HCT116 (cell line): ENCODE results near the gene ALOXE3. TPM values are rescaled to one million over a fixed set of nuclear protein-coding genes. Genes with fewer than 3 reads are reported as not detected.
A peak's percentile ranks its signal among the peaks of the same experiment; 100 is the strongest.

Experiments
- ATAC-seq: fragments of 200-7000 bp; cut with Tn5 transposase; 2 replicates; pipeline ENCODE4 v1.9.1; 2020; ENCODE audit warnings: mild to moderate bottlenecking, moderate library complexity
- BruUV-seq: library from RNA; stranded (reverse); fragments of 400-500 nt; replicated peaks from 2 replicates; lab custom pipeline; 2021; lab: Mats Ljungman, UMichigan
- CTCF ChIA-PET: fragments of 300-600 bp; sonication (Branson Sonifier 250); formaldehyde crosslinking; loops from one replicate; lab custom pipeline; 2021; ENCODE audit warnings: antibody characterized with exemption; lab: Charles Lee
- POLR2A ChIA-PET: fragments of 300-600, 350-600 bp; sonication (Branson Sonifier 250); formaldehyde crosslinking; loops from one replicate; lab custom pipeline; 2021; ENCODE audit warnings: antibody characterized with exemption; lab: Charles Lee
- RAD21 ChIA-PET, 2 experiments: fragments of 300-600 bp; sonication (Branson Sonifier 250); formaldehyde crosslinking; loops; one replicate each; lab custom pipeline; 2023; ENCODE audit warnings: low total read pairs in 2 of 2; ENCODE audit not compliant: uncharacterized antibody in 2 of 2, unreplicated experiment in 2 of 2, low non-redundant PET in 1 of 2; lab: Charles Lee
- DNase-seq: peaks from one replicate; pipeline ENCODE4 v3.0.0-alpha.2; 2010; ENCODE audit warnings: low read depth, low spot score
- H2AFZ ChIP-seq: fragments of 200-600 bp; shearing (Covaris generic), sonication (generic); 2 replicates; pipeline ENCODE4 v1.6.1; 2017; ENCODE audit warnings: low read depth, mixed run types, mixed read lengths, antibody characterized with exemption, low read length; ENCODE audit not compliant: poor library complexity, severe bottlenecking
- H3K27ac ChIP-seq: 2 replicates; pipeline ENCODE4 v1.5.1; 2012; ENCODE audit warnings: low read depth, low read length
- H3K27me3 ChIP-seq: fragments of 200-600 bp; sonication (generic); 2 replicates; pipeline ENCODE4 v1.6.1; 2016; ENCODE audit warnings: mixed run types, low read length, mixed read lengths; ENCODE audit not compliant: insufficient read depth
- H3K36me3 ChIP-seq, 2 experiments: fragments of 200-500 bp in 1 of 2; fragments of 200-600 bp in 1 of 2; sonication (Bioruptor generic) in 1 of 2; sonication (generic) in 1 of 2; 2 replicates each; pipeline versions ENCODE4 v1.5.1 to v1.6.1; 2014 to 2016; ENCODE audit warnings: low read length in 2 of 2, inconsistent platforms in 1 of 2, mixed read lengths in 1 of 2, mixed run types in 1 of 2; ENCODE audit not compliant: insufficient read depth in 2 of 2, control insufficient read depth in 1 of 2
- H3K4me1 ChIP-seq, 2 experiments: fragments of 200-600 bp in 1 of 2; sonication (generic) in 1 of 2; 2 replicates each; pipeline versions ENCODE4 v1.5.1 to v1.6.1; 2012 to 2017; ENCODE audit warnings: low read length in 2 of 2, inconsistent platforms in 1 of 2, mild to moderate bottlenecking in 1 of 2, mixed read lengths in 1 of 2, mixed run types in 1 of 2, moderate library complexity in 1 of 2; ENCODE audit not compliant: insufficient read depth in 2 of 2, control insufficient read depth in 1 of 2
- H3K4me2 ChIP-seq: fragments of 200-600 bp; sonication (generic); 2 replicates; pipeline ENCODE4 v1.6.1; 2017; ENCODE audit warnings: mixed run types, low read length, mixed read lengths
- H3K4me3 ChIP-seq, 2 experiments: fragments of 200-600 bp in 1 of 2; sonication (generic) in 1 of 2; replicated peaks in 1 of 2; 2 replicates each; pipeline ENCODE4 v1.5.1; 2011 to 2016; ENCODE audit warnings: low read length in 2 of 2, control low read depth in 1 of 2, low read depth in 1 of 2, mild to moderate bottlenecking in 1 of 2, mixed read lengths in 1 of 2, mixed run types in 1 of 2
- H3K79me2 ChIP-seq: fragments of 200-600 bp; sonication (generic); 2 replicates; pipeline ENCODE4 v1.6.1; 2017; ENCODE audit warnings: mild to moderate bottlenecking, mixed run types, low read length, moderate library complexity, mixed read lengths; ENCODE audit not compliant: insufficient read depth
- H3K9ac ChIP-seq: fragments of 200-600 bp; sonication (generic); 2 replicates; pipeline ENCODE4 v1.6.1; 2016; ENCODE audit warnings: low read length, mixed read lengths
- H3K9me2 ChIP-seq: fragments of 200-600 bp; sonication (generic), shearing (Covaris generic); 2 replicates; pipeline ENCODE4 v1.6.1; 2017; ENCODE audit warnings: mixed run types, mild to moderate bottlenecking, moderate library complexity; ENCODE audit not compliant: insufficient read depth
- H3K9me3 ChIP-seq, 2 experiments: fragments of 200-500 bp in 1 of 2; fragments of 200-600 bp in 1 of 2; sonication (Bioruptor generic) in 1 of 2; sonication (generic) in 1 of 2; 2 replicates each; pipeline ENCODE4 v1.6.1; 2014 to 2017; ENCODE audit warnings: low read length in 2 of 2, mixed read lengths in 2 of 2, inconsistent platforms in 1 of 2, low read depth in 1 of 2, mild to moderate bottlenecking in 1 of 2, mixed run types in 1 of 2, moderate library complexity in 1 of 2; ENCODE audit not compliant: control insufficient read depth in 1 of 2, insufficient read depth in 1 of 2
- H4K20me1 ChIP-seq: fragments of 200-600 bp; sonication (generic), shearing (Covaris generic); 2 replicates; pipeline ENCODE4 v1.6.1; 2017; ENCODE audit warnings: mixed run types, mild to moderate bottlenecking, moderate library complexity; ENCODE audit not compliant: insufficient read depth
- CEBPB ChIP-seq: IDR thresholded peaks from 2 replicates; pipeline ENCODE4 v1.6.1; 2012; ENCODE audit warnings: low read depth
- CTCF ChIP-seq, 3 experiments: fragments of 200-600 bp in 1 of 3; sonication (generic) in 1 of 3; IDR thresholded peaks in 2 of 3; conservative IDR thresholded peaks in 1 of 3; 2 replicates each; pipeline ENCODE4 v1.5.1; 2012 to 2017; ENCODE audit warnings: low read depth in 2 of 3, low read length in 2 of 3, antibody characterized with exemption in 1 of 3, borderline replicate concordance in 1 of 3, control low read depth in 1 of 3, mild to moderate bottlenecking in 1 of 3, mixed read lengths in 1 of 3, mixed run types in 1 of 3, moderate library complexity in 1 of 3; ENCODE audit not compliant: insufficient read depth in 1 of 3
- EGR1 ChIP-seq: IDR thresholded peaks from 2 replicates; pipeline ENCODE4 v1.6.1; 2012; ENCODE audit warnings: low read depth
- ELF1 ChIP-seq: IDR thresholded peaks from 2 replicates; pipeline ENCODE4 v1.6.1; 2012; ENCODE audit warnings: low read depth, borderline replicate concordance
- EZH2 ChIP-seq: fragments of 200-600 bp; sonication (generic); IDR thresholded peaks from 2 replicates; pipeline ENCODE4 v1.6.1; 2017; ENCODE audit warnings: antibody characterized with exemption, mixed run types
- RAD21 ChIP-seq: IDR thresholded peaks from 2 replicates; pipeline ENCODE4 v1.6.1; 2012; ENCODE audit warnings: low read depth, mild to moderate bottlenecking
- SRF ChIP-seq: IDR thresholded peaks from 2 replicates; pipeline ENCODE4 v1.6.1; 2012; ENCODE audit warnings: low read depth
- TCF7L2 ChIP-seq: IDR thresholded peaks from 2 replicates; pipeline ENCODE4 v1.7.0; 2011; ENCODE audit warnings: borderline replicate concordance, inconsistent platforms; ENCODE audit not compliant: insufficient read depth, insufficient read length; ENCODE audit errors: extremely low read depth
- YY1 ChIP-seq: IDR thresholded peaks from 2 replicates; pipeline ENCODE4 v1.6.1; 2011; ENCODE audit warnings: low read length, low read depth, moderate library complexity, mild to moderate bottlenecking; ENCODE audit not compliant: insufficient replicate concordance; ENCODE audit errors: extremely low read depth
- intact Hi-C: fragments of 100-400 bp; cut with micrococcal nuclease; formaldehyde crosslinking; loops from 2 replicates; pipeline ENCODE4 v1.10.0; 2022
- total RNA-seq: library from RNA; stranded (reverse); gene quantifications from one replicate; pipeline ENCODE4 v1.2.1, GENCODE V29; 2021; ENCODE audit not compliant: unreplicated experiment

The ALOXE3 gene
- total RNA-seq, 1 experiment from 2014 or later = 3.5 TPM

DNA sequence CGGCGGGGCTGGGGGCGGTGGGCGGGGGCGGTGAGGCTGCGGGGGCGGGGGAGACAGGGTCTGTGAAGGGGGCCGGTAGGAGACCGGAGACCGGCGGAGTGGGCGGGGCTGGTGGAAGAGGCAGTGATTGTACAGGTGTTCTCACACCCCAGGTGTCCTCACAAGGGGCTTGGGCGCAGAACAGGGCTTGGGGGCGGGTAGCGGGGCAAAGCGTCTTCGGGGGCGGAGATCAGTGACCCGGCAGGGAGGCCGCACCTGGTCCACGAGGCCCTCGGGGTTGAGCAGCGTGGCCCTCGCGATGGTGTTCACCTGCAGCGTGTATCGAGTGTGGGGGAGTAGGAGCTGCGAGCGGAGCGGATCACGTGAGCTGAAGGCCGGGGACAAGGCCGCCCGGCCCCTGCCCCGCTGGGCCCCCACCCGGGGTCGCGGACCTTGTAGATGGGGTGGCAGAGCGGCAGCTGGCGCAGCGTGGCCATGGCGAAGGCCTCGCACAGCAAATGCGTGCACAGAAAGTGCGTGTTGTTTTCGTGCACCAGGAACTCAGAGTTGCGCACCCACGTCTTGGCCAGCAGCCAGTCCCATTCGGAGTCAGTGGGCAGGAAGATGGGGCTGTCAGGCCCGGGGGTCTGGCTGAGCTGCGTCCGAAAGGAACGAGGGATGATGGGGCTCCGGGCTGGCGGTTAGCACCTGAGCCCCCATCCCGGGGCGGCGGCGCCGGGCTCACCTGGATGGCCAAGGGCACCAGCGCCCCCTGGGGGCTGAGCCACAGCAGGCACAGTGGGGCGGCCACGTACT lies 8.5 kb downstream of the ALOXE3 start:
- ATAC-seq (peak; percentile 99), DNase-seq (no peak)
- intact Hi-C loops = loop anchor here (1.0 kb wide), 1 partner anchor 50 kb away; no protein-coding TSS in a partner anchor
- no peak overlapping the region for H3K4me3 ChIP-seq
- no peaks in the 10 kb centered on the region for H3K9me2 ChIP-seq
- no TSS peak for BruUV-seq
- H3K79me2 ChIP-seq = no peaks in the 10 kb centered on the region
- ChIA-PET POLR2A (interaction anchor here (1.3 to 1.6 kb wide), 2 partner anchors 10 to 49 kb away, joined by 3 to 4 read pairs; no protein-coding TSS in a partner anchor), RAD21 (no interaction called here), CTCF (interaction anchor here (0.6 to 2.3 kb wide), 11 partner anchors 9 to 50 kb away, joined by 3 to 17 read pairs (median 4); no protein-coding TSS in a partner anchor)
- H3K36me3 ChIP-seq = no peaks in the 10 kb centered on the region
- peaks cover 0 to 9% of the 10 kb centered on the region in 2 experiments; a peak in 2 of 4 replicates for H3K4me1 ChIP-seq
- H3K4me2 ChIP-seq = peak overlapping the region; percentile 39
- H3K27ac ChIP-seq = no peak overlapping the region
- no peaks in the 10 kb centered on the region for H3K27me3 ChIP-seq
- H2AFZ ChIP-seq = no peak overlapping the region
- H3K9ac ChIP-seq = no peak overlapping the region
- no peaks in the 10 kb centered on the region for H3K9me3 ChIP-seq
- H4K20me1 ChIP-seq = no peaks in the 10 kb centered on the region
- TF ChIP-seq ELF1 (no peak), YY1 (peak; percentile 28), EGR1 (no peak), SRF (no peak), CTCF (IDR thresholded peaks at IDR 0.05 in 2 of 3, conservative IDR thresholded peaks at IDR 0.05 in 1 of 3; ENCODE audit: borderline replicate concordance in 1 of 3, insufficient read depth in 1 of 3, low read depth in 2 of 3, low read length in 2 of 3) (peak; percentile 82 to 89 (median 88)), EZH2 (no peak), RAD21 (peak; percentile 84), CEBPB (no peak), TCF7L2 (no peak)
